MCF 10A (cell line): ENCODE measurements around the gene IDH3B. TPM values are rescaled to one million over a fixed set of nuclear protein-coding genes. Genes with fewer than 3 reads are reported as not detected.
A peak's percentile ranks its signal among the peaks of the same experiment; 100 is the strongest.

Experiments
- BruUV-seq: library from RNA; stranded (reverse); fragments of 400-500 nt; replicated peaks from 2 replicates; lab custom pipeline; 2021; lab: Mats Ljungman, UMichigan
- CTCF ChIA-PET: fragments of 300-600 bp; sonication (Branson Sonifier 250); formaldehyde crosslinking; extraction: SDS; loops from one replicate; lab custom pipeline; 2021; ENCODE audit warnings: antibody characterized with exemption, inconsistent platforms; lab: Yijun Ruan, JAX
- POLR2A ChIA-PET: fragments of 300-600, 350-650 bp; sonication (Branson Sonifier 250); formaldehyde crosslinking; extraction: SDS; loops from one replicate; lab custom pipeline; 2020; ENCODE audit warnings: antibody characterized with exemption, inconsistent platforms; lab: Yijun Ruan, JAX
- DNase-seq: peaks from one replicate; pipeline ENCODE4 v3.0.0-alpha.2; 2018; ENCODE audit not compliant: unreplicated experiment
- H3K27ac Mint-ChIP-seq: one replicate; pipeline ENCODE4 v1.8.0; 2022; ENCODE audit warnings: mild to moderate bottlenecking, low read depth, mixed read lengths; ENCODE audit not compliant: unreplicated experiment
- H3K27me3 Mint-ChIP-seq: one replicate; pipeline ENCODE4 v1.8.0; 2022; ENCODE audit warnings: mixed read lengths; ENCODE audit not compliant: insufficient read depth, unreplicated experiment
- H3K36me3 Mint-ChIP-seq: one replicate; pipeline ENCODE4 v1.8.0; 2022; ENCODE audit warnings: mild to moderate bottlenecking, moderate library complexity, mixed read lengths; ENCODE audit not compliant: insufficient read depth, unreplicated experiment
- H3K4me1 Mint-ChIP-seq: one replicate; pipeline ENCODE4 v1.8.0; 2022; ENCODE audit warnings: mixed read lengths; ENCODE audit not compliant: insufficient read depth, unreplicated experiment
- H3K4me3 Mint-ChIP-seq: one replicate; pipeline ENCODE4 v1.8.0; 2022; ENCODE audit warnings: mild to moderate bottlenecking, moderate library complexity, mixed read lengths; ENCODE audit not compliant: unreplicated experiment
- H3K9me3 Mint-ChIP-seq: one replicate; pipeline ENCODE4 v1.8.0; 2022; ENCODE audit warnings: mixed read lengths; ENCODE audit not compliant: unreplicated experiment
- CTCF ChIP-seq: fragments of 200-600 bp; IDR thresholded peaks from one replicate; pipeline ENCODE4 v1.8.0; 2022; ENCODE audit warnings: antibody characterized with exemption, mild to moderate bottlenecking; ENCODE audit not compliant: unreplicated experiment
- intact Hi-C: fragments of 100-400 bp; cut with micrococcal nuclease; formaldehyde crosslinking; loops from 2 replicates; pipeline ENCODE4 v1.14.1; 2022
- total RNA-seq: library from RNA; stranded (reverse); gene quantifications from 2 replicates; pipeline ENCODE4 v1.2.3, GENCODE V29; 2022

Gene IDH3B
- total RNA-seq, 1 experiment from 2014 or later, result 102 TPM

GRCh38 chr20:2692036-2692885 is 28.2 kb upstream of the IDH3B start, which contains the start of gene EBF4:
EBF4 (plus strand) TSS chr20:2692780; CDS start chr20:2693646, 866 bp downstream.
- intact Hi-C loops, result no loop called here
- BruUV-seq, result no TSS peak
- ChIA-PET CTCF (interaction anchor here (0.6 to 0.7 kb wide), 3 partner anchors 41 to 168 kb away, joined by 3 read pairs; no protein-coding TSS in a partner anchor), POLR2A (no interaction called here)
- H3K4me3 Mint-ChIP-seq, result peak within 1 kb of the TSS; percentile 66
- no peak for DNase-seq
- H3K36me3 Mint-ChIP-seq, result no peaks in the 10 kb centered on the region
- H3K27me3 Mint-ChIP-seq, result peaks cover 72% of the 10 kb centered on the region
- no peaks in the 10 kb centered on the region for H3K9me3 Mint-ChIP-seq
- H3K27ac Mint-ChIP-seq, result no peak within 1 kb of the TSS
- no peak for TF ChIP-seq CTCF
- peaks cover 8% of the 10 kb centered on the region for H3K4me1 Mint-ChIP-seq

- BruUV-seq, result no TSS peak
- H3K27me3 Mint-ChIP-seq, result peaks cover 67% of the 10 kb centered on the region
- DNase-seq, result no peak
- ChIA-PET POLR2A (no interaction called here), CTCF (interaction anchor here (0.6 to 0.7 kb wide), 3 partner anchors 40 to 167 kb away, joined by 3 read pairs; no protein-coding TSS in a partner anchor)
- H3K4me3 Mint-ChIP-seq, result peak overlapping the region; percentile 66
- H3K27ac Mint-ChIP-seq, result no peak overlapping the region
- no peaks in the 10 kb centered on the region for H3K9me3 Mint-ChIP-seq
- no peaks in the 10 kb centered on the region for H3K36me3 Mint-ChIP-seq
- no peak for TF ChIP-seq CTCF
- peaks cover 8% of the 10 kb centered on the region for H3K4me1 Mint-ChIP-seq
- intact Hi-C loops, result no loop called here
These were observed 27.6 kb upstream of the IDH3B start for GRCh38 chr20:2691663-2692035.

GRCh38 chr20:2691127-2691526 is 27.1 kb upstream of the IDH3B start:
- H3K9me3 Mint-ChIP-seq, result no peaks in the 10 kb centered on the region
- TF ChIP-seq CTCF, result no peak
- no TSS peak for BruUV-seq
- no peaks in the 10 kb centered on the region for H3K36me3 Mint-ChIP-seq
- CTCF ChIA-PET, result no interaction called here
- no peak overlapping the region for H3K27ac Mint-ChIP-seq
- POLR2A ChIA-PET, result interaction anchor here (0.6 kb wide), 1 partner anchor 32 kb away, joined by 3 read pairs; no protein-coding TSS in a partner anchor
- intact Hi-C loops, result no loop called here
- H3K4me1 Mint-ChIP-seq, result peaks cover 8% of the 10 kb centered on the region
- H3K27me3 Mint-ChIP-seq, result peaks cover 62% of the 10 kb centered on the region
- peak overlapping the region; percentile 66 for H3K4me3 Mint-ChIP-seq
- no peak for DNase-seq

- intact Hi-C loops, result no loop called here
- DNase-seq, result no peak
- Mint-ChIP-seq H3K4me3 (no peak overlapping the region), H3K27ac (no peak overlapping the region), H3K27me3 (peaks cover 58% of the 10 kb centered on the region), H3K4me1 (peaks cover 8% of the 10 kb centered on the region), H3K9me3 (no peaks in the 10 kb centered on the region), H3K36me3 (no peaks in the 10 kb centered on the region)
- BruUV-seq, result no TSS peak
- CTCF ChIA-PET, result no interaction called here
- no peak for TF ChIP-seq CTCF
- POLR2A ChIA-PET, result interaction anchor here (0.6 kb wide), 1 partner anchor 33 kb away, joined by 3 read pairs; no protein-coding TSS in a partner anchor
These were observed 26.7 kb upstream of the IDH3B start for GRCh38 chr20:2690718-2691117.
